ENCODE data around the gene GNG8. TPM values are rescaled to one million over a fixed set of nuclear protein-coding genes. Genes with fewer than 3 reads are reported as not detected.

GNG8 gene
- total and polyA plus RNA-seq, 9 of the 15 experiments (the other 6 are each of a cell fraction or from before 2014, with no cell fraction given), result 1.3 TPM; not detected in 8

DNA sequence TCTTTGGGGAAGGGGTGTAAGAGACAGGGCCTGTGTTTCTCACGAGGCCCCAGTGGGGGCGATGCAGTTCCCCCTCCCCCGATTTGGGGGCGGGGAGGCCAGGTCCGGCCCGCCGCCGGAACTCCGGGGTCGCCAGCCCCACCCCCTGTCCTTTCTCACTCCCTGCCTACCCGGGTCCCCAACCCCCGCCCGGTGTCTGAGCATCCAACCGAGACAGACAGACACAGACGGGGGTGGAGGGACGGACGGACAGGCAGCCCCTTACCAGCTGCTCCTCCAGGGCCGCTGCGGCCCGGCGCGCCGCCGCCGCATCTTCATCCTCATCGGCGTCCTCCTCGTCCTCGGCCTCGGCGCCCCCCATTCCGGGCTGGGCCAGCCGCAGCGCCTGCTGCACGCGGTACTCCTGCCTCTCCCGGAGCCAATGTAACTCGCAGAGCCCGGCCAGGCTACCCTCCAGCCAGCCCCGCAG is 24.6 kb upstream of the GNG8 start (continued):
- TF ChIP-seq ZBTB17 (CRISPR knock-in tag; IDR thresholded peaks at IDR 0.05) (no peak), SIN3A (IDR thresholded peaks at IDR 0.05; ENCODE audit: borderline replicate concordance in 2 of 2, control insufficient read depth in 1 of 2, low read depth in 2 of 2, low read length in 2 of 2) (peak in 1 of 2 experiments; percentile 59; a peak in 1 of 4 replicates), ASH1L (IDR thresholded peaks at IDR 0.05; ENCODE audit: borderline replicate concordance, low read depth, partially characterized antibody) (no peak), RB1 (IDR thresholded peaks at IDR 0.05; ENCODE audit: low read depth) (0 out of 2 replicates have a peak, but pooled peaks have one; percentile 28), BRF1 (IDR thresholded peaks at IDR 0.05; ENCODE audit: borderline replicate concordance, extremely low read depth, insufficient read length) (no peak), TCF7 (IDR thresholded peaks at IDR 0.05; ENCODE audit: borderline replicate concordance) (no peak), KDM5B (IDR thresholded peaks at IDR 0.05; ENCODE audit: insufficient replicate concordance, low read depth, low read length) (peak; percentile 32), SMAD3 (CRISPR knock-in tag; conservative IDR thresholded peaks at IDR 0.05) (0 out of 2 replicates have a peak, but pooled peaks have one; percentile 21), PPARD (CRISPR knock-in tag; IDR thresholded peaks at IDR 0.05) (no peak), ZBTB7A (IDR thresholded peaks at IDR 0.05; ENCODE audit: borderline replicate concordance, control insufficient read depth, low read depth, low read length) (peak; percentile 34; the same call in 1 of the 2 replicates), POU5F1 (IDR thresholded peaks at IDR 0.05; ENCODE audit: borderline replicate concordance, low read depth, low read length, partially characterized antibody) (no peak), ZNF224 (CRISPR knock-in tag; IDR thresholded peaks at IDR 0.05) (no peak), SMARCC2 (IDR thresholded peaks at IDR 0.05; ENCODE audit: low read depth) (no peak), PML (IDR thresholded peaks at IDR 0.05; ENCODE audit: low read length) (no peak), ZNF785 (CRISPR knock-in tag; IDR thresholded peaks at IDR 0.05) (no peak)
- TF ChIP-seq, protein P1, sequence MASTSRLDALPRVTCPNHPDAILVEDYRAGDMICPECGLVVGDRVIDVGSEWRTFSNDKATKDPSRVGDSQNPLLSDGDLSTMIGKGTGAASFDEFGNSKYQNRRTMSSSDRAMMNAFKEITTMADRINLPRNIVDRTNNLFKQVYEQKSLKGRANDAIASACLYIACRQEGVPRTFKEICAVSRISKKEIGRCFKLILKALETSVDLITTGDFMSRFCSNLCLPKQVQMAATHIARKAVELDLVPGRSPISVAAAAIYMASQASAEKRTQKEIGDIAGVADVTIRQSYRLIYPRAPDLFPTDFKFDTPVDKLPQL (IDR thresholded peaks at IDR 0.05; ENCODE audit: extremely low read depth, insufficient read length), result no peak
- TF ChIP-seq, protein P2, sequence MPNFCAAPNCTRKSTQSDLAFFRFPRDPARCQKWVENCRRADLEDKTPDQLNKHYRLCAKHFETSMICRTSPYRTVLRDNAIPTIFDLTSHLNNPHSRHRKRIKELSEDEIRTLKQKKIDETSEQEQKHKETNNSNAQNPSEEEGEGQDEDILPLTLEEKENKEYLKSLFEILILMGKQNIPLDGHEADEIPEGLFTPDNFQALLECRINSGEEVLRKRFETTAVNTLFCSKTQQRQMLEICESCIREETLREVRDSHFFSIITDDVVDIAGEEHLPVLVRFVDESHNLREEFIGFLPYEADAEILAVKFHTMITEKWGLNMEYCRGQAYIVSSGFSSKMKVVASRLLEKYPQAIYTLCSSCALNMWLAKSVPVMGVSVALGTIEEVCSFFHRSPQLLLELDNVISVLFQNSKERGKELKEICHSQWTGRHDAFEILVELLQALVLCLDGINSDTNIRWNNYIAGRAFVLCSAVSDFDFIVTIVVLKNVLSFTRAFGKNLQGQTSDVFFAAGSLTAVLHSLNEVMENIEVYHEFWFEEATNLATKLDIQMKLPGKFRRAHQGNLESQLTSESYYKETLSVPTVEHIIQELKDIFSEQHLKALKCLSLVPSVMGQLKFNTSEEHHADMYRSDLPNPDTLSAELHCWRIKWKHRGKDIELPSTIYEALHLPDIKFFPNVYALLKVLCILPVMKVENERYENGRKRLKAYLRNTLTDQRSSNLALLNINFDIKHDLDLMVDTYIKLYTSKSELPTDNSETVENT (CRISPR knock-in tag; IDR thresholded peaks at IDR 0.05), result peak; percentile 28; the same call in 1 of the 2 replicates
- TF ChIP-seq, protein P3, sequence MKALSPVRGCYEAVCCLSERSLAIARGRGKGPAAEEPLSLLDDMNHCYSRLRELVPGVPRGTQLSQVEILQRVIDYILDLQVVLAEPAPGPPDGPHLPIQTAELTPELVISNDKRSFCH (CRISPR knock-in tag; IDR thresholded peaks at IDR 0.05), result no peak
- TF ChIP-seq, protein P3 (tag; IDR thresholded peaks at IDR 0.05), result no peak
- TF ChIP-seq, protein P4, sequence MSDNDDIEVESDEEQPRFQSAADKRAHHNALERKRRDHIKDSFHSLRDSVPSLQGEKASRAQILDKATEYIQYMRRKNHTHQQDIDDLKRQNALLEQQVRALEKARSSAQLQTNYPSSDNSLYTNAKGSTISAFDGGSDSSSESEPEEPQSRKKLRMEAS (CRISPR knock-in tag; IDR thresholded peaks at IDR 0.05), result peak; percentile 19; the same call in 1 of the 2 replicates
- TF ChIP-seq, protein P5, sequence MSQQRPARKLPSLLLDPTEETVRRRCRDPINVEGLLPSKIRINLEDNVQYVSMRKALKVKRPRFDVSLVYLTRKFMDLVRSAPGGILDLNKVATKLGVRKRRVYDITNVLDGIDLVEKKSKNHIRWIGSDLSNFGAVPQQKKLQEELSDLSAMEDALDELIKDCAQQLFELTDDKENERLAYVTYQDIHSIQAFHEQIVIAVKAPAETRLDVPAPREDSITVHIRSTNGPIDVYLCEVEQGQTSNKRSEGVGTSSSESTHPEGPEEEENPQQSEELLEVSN (IDR thresholded peaks at IDR 0.05; ENCODE audit: borderline replicate concordance in 1 of 2, extremely low read depth in 1 of 2, insufficient read depth in 1 of 2, insufficient read length in 1 of 2, low read depth in 1 of 2, low read length in 1 of 2, poor library complexity in 1 of 2, severe bottlenecking in 1 of 2), result peak; percentile 36 to 79

All from K562 (cell line).